Chondrocyte (in vitro differentiated cells): ENCODE data around the gene CMSS1. TPM values are rescaled to one million over a fixed set of nuclear protein-coding genes. Genes with fewer than 3 reads are reported as not detected.
"Not testable (repeated sequence)": the region's sequence is repeated elsewhere in the genome, so short reads cannot be mapped to it uniquely, and the experiment has no call there.

Experiments used
- DNase-seq: peaks from one replicate; pipeline ENCODE4 v3.0.0; 2021; ENCODE audit warnings: mixed read lengths, low spot score
- H3K27ac Mint-ChIP-seq: one replicate; pipeline ENCODE4 v1.8.0; 2021; ENCODE audit warnings: mild to moderate bottlenecking, moderate library complexity, mixed read lengths; ENCODE audit not compliant: unreplicated experiment
- H3K27me3 Mint-ChIP-seq: 2 replicates; pipeline ENCODE4 v1.8.0; 2021; ENCODE audit warnings: low read depth, mixed read lengths
- H3K36me3 Mint-ChIP-seq: 2 replicates; pipeline ENCODE4 v1.8.0; 2021; ENCODE audit warnings: low read depth, mixed read lengths
- H3K4me1 Mint-ChIP-seq: 2 replicates; pipeline ENCODE4 v1.8.0; 2021; ENCODE audit warnings: low read depth, mild to moderate bottlenecking, mixed read lengths
- H3K4me3 Mint-ChIP-seq: one replicate; pipeline ENCODE4 v1.8.0; 2021; ENCODE audit warnings: mild to moderate bottlenecking, moderate library complexity, mixed read lengths; ENCODE audit not compliant: unreplicated experiment
- H3K9me3 Mint-ChIP-seq: 2 replicates; pipeline ENCODE4 v1.8.0; 2021; ENCODE audit warnings: low read depth, mixed read lengths
- CTCF ChIP-seq: fragments of 200-600 bp; sonication (generic); IDR thresholded peaks from 2 replicates; pipeline ENCODE4 v1.5.0; 2021; ENCODE audit warnings: antibody characterized with exemption, mild to moderate bottlenecking, moderate library complexity
- total RNA-seq: library from RNA; stranded (reverse); gene quantifications from 3 replicates; pipeline ENCODE4 v1.2.1, GENCODE V29; 2021

CMSS1 gene
- total RNA-seq, 1 donor from 2014 or later: 19.5 TPM

- no peak for DNase-seq
- peaks cover 15% of the 10 kb centered on the region for H3K4me1 Mint-ChIP-seq
- H3K27me3 Mint-ChIP-seq: no peaks in the 10 kb centered on the region
- H3K9me3 Mint-ChIP-seq: peaks cover 12% of the 10 kb centered on the region
- TF ChIP-seq CTCF: no peak
- no peak overlapping the region for H3K27ac Mint-ChIP-seq
- H3K4me3 Mint-ChIP-seq: no peak overlapping the region
- H3K36me3 Mint-ChIP-seq: peaks cover 4% of the 10 kb centered on the region
Measured at GRCh38 chr3:100225193-100225592, 407.5 kb downstream of the CMSS1 start.

GRCh38 chr3:100225883-100226282 is 408.2 kb downstream of the CMSS1 start:
- H3K27ac Mint-ChIP-seq: no peak overlapping the region
- peaks cover 11% of the 10 kb centered on the region for H3K9me3 Mint-ChIP-seq
- no peak overlapping the region for H3K4me3 Mint-ChIP-seq
- TF ChIP-seq CTCF: no peak
- no peak for DNase-seq
- H3K27me3 Mint-ChIP-seq: no peaks in the 10 kb centered on the region
- H3K4me1 Mint-ChIP-seq: peaks cover 19% of the 10 kb centered on the region
- H3K36me3 Mint-ChIP-seq: peaks cover 1% of the 10 kb centered on the region

DNA sequence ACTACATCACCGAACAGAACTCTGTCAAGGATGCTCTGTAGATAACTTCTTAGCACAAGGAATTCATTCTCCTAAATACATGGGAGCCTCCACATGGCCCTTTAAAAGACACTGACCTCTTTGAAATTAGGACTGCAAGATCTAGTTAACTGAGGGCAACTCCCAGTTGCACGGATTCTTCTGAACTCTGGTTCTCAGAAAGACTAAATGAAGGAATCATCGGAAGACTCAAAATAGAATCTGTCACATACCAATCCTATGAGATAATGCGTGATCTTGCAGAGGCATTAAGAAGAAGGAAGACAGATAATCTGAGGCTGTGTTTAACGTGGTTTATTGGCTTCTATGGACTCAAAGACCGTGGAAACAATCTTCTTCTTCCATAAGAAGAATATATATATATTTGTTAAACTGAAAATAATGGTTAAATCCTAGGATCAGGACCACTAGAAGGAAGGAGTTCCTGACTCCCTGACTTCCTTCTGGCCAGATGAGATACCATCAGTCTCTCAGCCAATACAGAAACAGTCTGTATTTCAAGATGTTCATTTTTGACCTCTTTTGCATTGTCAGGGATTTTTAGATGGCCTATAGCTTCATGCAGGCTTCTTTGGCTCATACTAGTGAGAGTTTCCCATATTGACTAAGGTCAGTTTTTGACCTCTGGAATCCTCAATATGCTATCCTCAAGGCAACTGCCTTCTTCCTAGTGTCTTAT is 409.2 kb downstream of the CMSS1 start:
- no peak for DNase-seq
- no peaks in the 10 kb centered on the region for H3K36me3 Mint-ChIP-seq
- H3K4me3 Mint-ChIP-seq: no peak overlapping the region
- H3K27me3 Mint-ChIP-seq: no peaks in the 10 kb centered on the region
- TF ChIP-seq CTCF: no peak
- peaks cover 22% of the 10 kb centered on the region for H3K4me1 Mint-ChIP-seq
- H3K9me3 Mint-ChIP-seq: peaks cover 11% of the 10 kb centered on the region
- no peak overlapping the region for H3K27ac Mint-ChIP-seq

DNA sequence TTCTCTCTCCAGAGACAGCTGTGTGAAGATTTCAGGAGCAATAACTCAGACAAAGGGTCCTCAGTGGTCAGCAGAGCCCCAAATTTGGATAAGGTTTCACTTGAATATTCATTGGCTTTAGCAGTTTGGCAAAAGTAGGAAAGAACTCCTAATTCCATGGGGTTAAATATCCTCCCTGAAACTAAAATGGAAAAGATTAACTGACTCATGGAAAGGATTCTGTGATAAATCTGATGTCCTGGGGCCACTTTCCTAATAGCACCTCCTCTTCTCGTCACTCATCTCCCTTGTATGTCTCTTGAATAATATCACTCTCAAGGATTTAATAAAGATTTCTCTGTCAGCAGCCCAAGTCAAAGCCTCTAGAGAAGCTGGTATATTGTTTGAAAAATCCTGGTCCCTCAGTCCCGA is 409.9 kb downstream of the CMSS1 start:
- H3K27me3 Mint-ChIP-seq: no peaks in the 10 kb centered on the region
- H3K36me3 Mint-ChIP-seq: no peaks in the 10 kb centered on the region
- H3K9me3 Mint-ChIP-seq: peaks cover 11% of the 10 kb centered on the region
- TF ChIP-seq CTCF: no peak
- H3K4me3 Mint-ChIP-seq: no peak overlapping the region
- H3K4me1 Mint-ChIP-seq: peaks cover 22% of the 10 kb centered on the region
- DNase-seq: no peak
- H3K27ac Mint-ChIP-seq: no peak overlapping the region

GRCh38 chr3:100228247-100228646 is 410.6 kb downstream of the CMSS1 start:
- no peak overlapping the region for H3K4me3 Mint-ChIP-seq
- H3K27ac Mint-ChIP-seq: no peak overlapping the region
- DNase-seq: no peak
- peaks cover 11% of the 10 kb centered on the region for H3K9me3 Mint-ChIP-seq
- H3K36me3 Mint-ChIP-seq: no peaks in the 10 kb centered on the region
- H3K4me1 Mint-ChIP-seq: peaks cover 22% of the 10 kb centered on the region
- H3K27me3 Mint-ChIP-seq: no peaks in the 10 kb centered on the region
- no peak for TF ChIP-seq CTCF

GRCh38 chr3:100229188-100229587 is 411.5 kb downstream of the CMSS1 start:
- H3K4me3 Mint-ChIP-seq, H3K36me3 Mint-ChIP-seq, DNase-seq, H3K27me3 Mint-ChIP-seq, H3K27ac Mint-ChIP-seq: not testable (repeated sequence)
- Mint-ChIP-seq H3K9me3 (peaks cover 11% of the 10 kb centered on the region), H3K4me1 (peaks cover 27% of the 10 kb centered on the region)
